NCI-H510A treated with DMSO at 0.1 percent for 48 hours (cell line): ENCODE data around the gene MAP7D3.
"Not testable (repeated sequence)": the region's sequence is repeated elsewhere in the genome, so short reads cannot be mapped to it uniquely, and the experiment has no call there.

ENCODE experiments used
- DNase-seq: peaks from one replicate; lab custom pipeline; 2025; lab: John Stamatoyannopoulos, UW

MAP7D3 gene

GRCh38 chrX:136250191-136251040 is 784 bp downstream of the MAP7D3 start:
- DNase-seq: no peak

- DNase-seq: no peak
Observed at GRCh38 chrX:136246201-136246600, 5.0 kb downstream of the MAP7D3 start.

GRCh38 chrX:136237849-136238248 is 13.4 kb downstream of the MAP7D3 start:
- not testable (repeated sequence) for DNase-seq

- no peak for DNase-seq
Observed at GRCh38 chrX:136237074-136237473, 14.1 kb downstream of the MAP7D3 start.

- no peak for DNase-seq
Observed at GRCh38 chrX:136228839-136229207, 22.4 kb downstream of the MAP7D3 start.

GRCh38 chrX:136227948-136228838 is 23.0 kb downstream of the MAP7D3 start:
- no peak for DNase-seq

- no peak for DNase-seq
Observed at GRCh38 chrX:136227074-136227473, 24.1 kb downstream of the MAP7D3 start.

GRCh38 chrX:136221851-136222513 is 29.2 kb downstream of the MAP7D3 start:
- no peak for DNase-seq

GRCh38 chrX:136220951-136221350 is 30.2 kb downstream of the MAP7D3 start:
- DNase-seq: no peak

- DNase-seq: no peak
Observed at GRCh38 chrX:136220540-136220939, 30.7 kb downstream of the MAP7D3 start.

GRCh38 chrX:136219893-136220292 is 31.3 kb downstream of the MAP7D3 start:
- no peak for DNase-seq

- DNase-seq: no peak
Observed at GRCh38 chrX:136215559-136215958, 35.6 kb downstream of the MAP7D3 start.

GRCh38 chrX:136214551-136214950 is 36.6 kb downstream of the MAP7D3 start:
- no peak for DNase-seq

- DNase-seq: no peak
Observed at GRCh38 chrX:136212557-136213111, 38.6 kb downstream of the MAP7D3 start.

GRCh38 chrX:136211766-136212556 is 39.2 kb downstream of the MAP7D3 start:
- no peak for DNase-seq

- DNase-seq: no peak
Observed at GRCh38 chrX:136210806-136211205, 40.4 kb downstream of the MAP7D3 start.

- DNase-seq: no peak
Observed at GRCh38 chrX:136210243-136210642, 41.0 kb downstream of the MAP7D3 start.

- DNase-seq: no peak
Observed at GRCh38 chrX:136209751-136210150, 41.4 kb downstream of the MAP7D3 start.

- DNase-seq: no peak
Observed at GRCh38 chrX:136209016-136209738, 42.0 kb downstream of the MAP7D3 start.

- no peak for DNase-seq
Observed at GRCh38 chrX:136207546-136207945, 43.7 kb downstream of the MAP7D3 start.

- DNase-seq: no peak
Observed at GRCh38 chrX:136206916-136207315, 44.3 kb downstream of the MAP7D3 start.
